ENCODE measurements around the gene ACAA1.
A peak's percentile ranks its signal among the peaks of the same experiment; 100 is the strongest.
"Not testable (repeated sequence)": the region's sequence is repeated elsewhere in the genome, so short reads cannot be mapped to it uniquely, and the experiment has no call there.

The ACAA1 gene

GRCh38 chr3:38086496-38086895 is 50.4 kb downstream of the ACAA1 start:
- no peak for TF ChIP-seq CTCF (IDR thresholded peaks at IDR 0.05; ENCODE audit: insufficient read depth, missing control alignments)
- DNase-seq (ENCODE audit: insufficient read length, low spot score), result no peak
- FAIRE-seq, result no peak

- TF ChIP-seq CTCF (IDR thresholded peaks at IDR 0.05; ENCODE audit: insufficient read depth, missing control alignments), result no peak
- no peak for FAIRE-seq
- no peak for DNase-seq (ENCODE audit: insufficient read length, low spot score)
Observed at GRCh38 chr3:38085943-38086324, 51.0 kb downstream of the ACAA1 start.

GRCh38 chr3:38085311-38085942 is 51.5 kb downstream of the ACAA1 start:
- TF ChIP-seq CTCF (IDR thresholded peaks at IDR 0.05; ENCODE audit: insufficient read depth, missing control alignments), result no peak
- no peak for FAIRE-seq
- no peak for DNase-seq (ENCODE audit: insufficient read length, low spot score)

GRCh38 chr3:38084334-38085310 is 52.3 kb downstream of the ACAA1 start:
- TF ChIP-seq CTCF (IDR thresholded peaks at IDR 0.05; ENCODE audit: insufficient read depth, missing control alignments), result no peak
- DNase-seq (ENCODE audit: insufficient read length, low spot score) (no peak), FAIRE-seq (peak; percentile 97)

GRCh38 chr3:38083871-38084333 is 53.0 kb downstream of the ACAA1 start:
- no peak for DNase-seq (ENCODE audit: insufficient read length, low spot score)
- no peak for TF ChIP-seq CTCF (IDR thresholded peaks at IDR 0.05; ENCODE audit: insufficient read depth, missing control alignments)
- FAIRE-seq, result no peak

GRCh38 chr3:38083254-38083653 is 53.7 kb downstream of the ACAA1 start:
- DNase-seq (ENCODE audit: insufficient read length, low spot score); FAIRE-seq: not testable (repeated sequence)

GRCh38 chr3:38082296-38082695 is 54.6 kb downstream of the ACAA1 start:
- DNase-seq (ENCODE audit: insufficient read length, low spot score); FAIRE-seq: not testable (repeated sequence)

- not testable (repeated sequence) for DNase-seq (ENCODE audit: insufficient read length, low spot score); FAIRE-seq
Observed at GRCh38 chr3:38077073-38077472, 59.9 kb downstream of the ACAA1 start.

Data from D721Med (cell line).